ENCODE measurements around the gene WDFY3. TPM values are rescaled to one million over a fixed set of nuclear protein-coding genes. Genes with fewer than 3 reads are reported as not detected.

The WDFY3 gene
- total and polyA plus RNA-seq, 9 of the 15 experiments (the other 6 are each of a cell fraction or from before 2014, with no cell fraction given): 0.58 to 13.5 (median 9.4) TPM

DNA sequence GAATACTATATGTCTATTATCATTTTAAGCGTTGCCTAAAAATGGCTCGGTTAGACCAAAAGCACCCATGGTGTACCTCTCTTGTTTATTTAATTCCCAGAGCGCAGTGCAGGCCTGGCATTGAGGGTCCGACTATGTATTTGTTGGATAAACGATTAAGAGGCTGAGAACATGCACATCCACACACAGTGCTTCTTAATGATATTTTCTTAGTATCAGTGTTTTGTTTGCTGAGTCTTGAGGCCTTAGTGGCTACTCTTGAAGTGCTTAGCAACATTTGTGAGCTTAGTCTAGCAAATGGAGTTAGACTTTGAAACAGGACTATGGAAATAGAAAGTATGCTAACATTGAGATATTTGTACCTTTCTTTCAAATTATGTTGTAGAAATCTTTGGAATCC lies 339.8 kb downstream of the WDFY3 start:
- CTCF ChIA-PET (ENCODE audit: low intra/inter-chr PET ratio): no interaction called here
- H4K20me1 ChIP-seq (replicated peaks; ENCODE audit: control insufficient read depth, insufficient read depth, low read length): no peaks in the 10 kb centered on the region
- POLR2A ChIA-PET: no interaction called here
- H3K9ac ChIP-seq (ENCODE audit: insufficient read depth in 1 of 2, low read depth in 2 of 2, low read length in 2 of 2): no peak overlapping the region
- no peak overlapping the region for H2AFZ ChIP-seq (ENCODE audit: low read depth, low read length)
- no peaks in the 10 kb centered on the region for H3K9me3 ChIP-seq (replicated peaks; ENCODE audit: control insufficient read depth, insufficient read depth, low read depth, low read length)
- no peak overlapping the region for H3K27ac ChIP-seq (ENCODE audit: extremely low read depth, low read depth, low read length)
- H3K27me3 ChIP-seq (ENCODE audit: control insufficient read depth in 2 of 2, insufficient read depth in 2 of 2, low read length in 2 of 2): no peaks in the 10 kb centered on the region
- 9% methylated on average over 5 of the region's 5 CpGs for WGBS (ENCODE audit: insufficient coverage, low coverage, missing lambda C conversion rate)
- H3K9me1 ChIP-seq (ENCODE audit: control insufficient read depth, insufficient read depth, low read length): no peaks in the 10 kb centered on the region
- no peaks in the 10 kb centered on the region for H3K79me2 ChIP-seq (ENCODE audit: control insufficient read depth, insufficient read depth, low read length)
- no peak for DNase-seq (ENCODE audit: extremely low read depth in 1 of 4, low spot score in 3 of 4)
- BruUV-seq (replicated peaks): no TSS peak
- no peak overlapping the region for H3K4me3 ChIP-seq
- H3K36me3 ChIP-seq (ENCODE audit: control insufficient read depth, insufficient read depth, low read length): no peaks in the 10 kb centered on the region
- H3K4me2 ChIP-seq (ENCODE audit: insufficient read depth, low read length): no peak overlapping the region
- FAIRE-seq: no peak
- intact Hi-C loops (cut with micrococcal nuclease): no loop called here
- no peaks in the 10 kb centered on the region for H3K4me1 ChIP-seq (replicated peaks in 1 of 2; ENCODE audit: control insufficient read depth in 2 of 2, insufficient read depth in 2 of 2, low read length in 2 of 2)
- ATAC-seq: no peak
- in situ Hi-C loops (cut with MboI): no loop called here
- TF ChIP-seq RCOR1 (IDR thresholded peaks at IDR 0.05; ENCODE audit: borderline replicate concordance in 1 of 2, low read depth in 2 of 2, low read length in 2 of 2) (no peak), MLLT1 (IDR thresholded peaks at IDR 0.05) (no peak), TSC22D4 (tag; IDR thresholded peaks at IDR 0.05) (no peak), CBFB (CRISPR knock-in tag; IDR thresholded peaks at IDR 0.05) (no peak), HDAC1 (IDR thresholded peaks at IDR 0.05) (no peak), CHCHD3 (CRISPR knock-in tag; IDR thresholded peaks at IDR 0.05) (no peak), RB1 (IDR thresholded peaks at IDR 0.05; ENCODE audit: low read depth) (no peak), MNT (conservative IDR thresholded peaks at IDR 0.05) (no peak), GTF2E2 (tag; IDR thresholded peaks at IDR 0.05) (no peak)
- TF ChIP-seq, protein P1, sequence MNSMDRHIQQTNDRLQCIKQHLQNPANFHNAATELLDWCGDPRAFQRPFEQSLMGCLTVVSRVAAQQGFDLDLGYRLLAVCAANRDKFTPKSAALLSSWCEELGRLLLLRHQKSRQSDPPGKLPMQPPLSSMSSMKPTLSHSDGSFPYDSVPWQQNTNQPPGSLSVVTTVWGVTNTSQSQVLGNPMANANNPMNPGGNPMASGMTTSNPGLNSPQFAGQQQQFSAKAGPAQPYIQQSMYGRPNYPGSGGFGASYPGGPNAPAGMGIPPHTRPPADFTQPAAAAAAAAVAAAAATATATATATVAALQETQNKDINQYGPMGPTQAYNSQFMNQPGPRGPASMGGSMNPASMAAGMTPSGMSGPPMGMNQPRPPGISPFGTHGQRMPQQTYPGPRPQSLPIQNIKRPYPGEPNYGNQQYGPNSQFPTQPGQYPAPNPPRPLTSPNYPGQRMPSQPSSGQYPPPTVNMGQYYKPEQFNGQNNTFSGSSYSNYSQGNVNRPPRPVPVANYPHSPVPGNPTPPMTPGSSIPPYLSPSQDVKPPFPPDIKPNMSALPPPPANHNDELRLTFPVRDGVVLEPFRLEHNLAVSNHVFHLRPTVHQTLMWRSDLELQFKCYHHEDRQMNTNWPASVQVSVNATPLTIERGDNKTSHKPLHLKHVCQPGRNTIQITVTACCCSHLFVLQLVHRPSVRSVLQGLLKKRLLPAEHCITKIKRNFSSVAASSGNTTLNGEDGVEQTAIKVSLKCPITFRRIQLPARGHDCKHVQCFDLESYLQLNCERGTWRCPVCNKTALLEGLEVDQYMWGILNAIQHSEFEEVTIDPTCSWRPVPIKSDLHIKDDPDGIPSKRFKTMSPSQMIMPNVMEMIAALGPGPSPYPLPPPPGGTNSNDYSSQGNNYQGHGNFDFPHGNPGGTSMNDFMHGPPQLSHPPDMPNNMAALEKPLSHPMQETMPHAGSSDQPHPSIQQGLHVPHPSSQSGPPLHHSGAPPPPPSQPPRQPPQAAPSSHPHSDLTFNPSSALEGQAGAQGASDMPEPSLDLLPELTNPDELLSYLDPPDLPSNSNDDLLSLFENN (IDR thresholded peaks at IDR 0.05; ENCODE audit: low read depth in 2 of 2, low read length in 2 of 2): no peak
